HG03135 (cell line): ENCODE measurements around the gene EIF3L.
A peak's percentile ranks its signal among the peaks of the same experiment; 100 is the strongest.

ENCODE experiments used
- ATAC-seq: cut with Tn5 transposase; IDR thresholded peaks from one replicate; pipeline ENCODE4 v1.9.1; 2021; ENCODE audit warnings: mild to moderate bottlenecking, moderate library complexity; ENCODE audit not compliant: unreplicated experiment

Gene EIF3L

DNA sequence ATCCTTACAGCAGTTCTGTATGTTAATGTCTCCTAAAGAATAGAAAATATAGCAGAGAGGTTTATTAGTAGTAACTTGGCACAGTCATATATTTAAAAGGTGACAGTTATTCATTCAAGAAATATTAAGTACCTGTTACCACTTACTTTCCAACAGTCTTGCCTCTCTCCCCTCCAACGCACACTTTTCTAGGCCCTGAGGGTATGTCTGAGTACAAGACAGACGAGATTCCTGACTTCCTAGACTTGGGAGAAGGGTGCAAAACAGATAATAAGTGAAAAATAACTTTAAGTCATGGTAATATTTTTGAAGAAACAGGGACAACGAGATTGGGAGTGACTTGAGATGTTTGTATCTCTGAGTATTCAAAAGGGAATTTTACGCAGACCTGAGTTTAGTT is 1.6 kb downstream of the EIF3L start:
- ATAC-seq, result no peak

DNA sequence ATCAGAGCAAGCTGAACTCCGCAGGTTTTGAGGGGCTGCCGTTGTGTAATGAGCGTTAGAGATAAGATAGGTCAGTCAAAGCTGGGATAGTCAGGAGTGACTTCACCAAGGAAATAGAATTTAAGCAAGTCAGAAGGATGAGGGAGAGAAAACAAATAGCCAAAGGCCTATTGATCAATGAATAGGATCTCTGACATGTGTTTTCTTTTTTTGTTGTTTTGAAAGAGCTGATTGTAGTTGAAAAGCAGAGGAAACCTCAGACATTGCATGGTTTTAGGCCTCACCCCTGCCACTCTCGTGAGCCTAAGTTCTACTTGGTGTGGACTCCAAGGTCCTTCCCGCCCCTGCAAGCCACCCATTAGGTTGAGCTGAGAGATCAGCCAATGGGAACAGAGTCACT is 3.2 kb downstream of the EIF3L start:
- no peak for ATAC-seq

GRCh38 chr22:37854946-37855345 is 5.7 kb downstream of the EIF3L start:
- no peak for ATAC-seq

DNA sequence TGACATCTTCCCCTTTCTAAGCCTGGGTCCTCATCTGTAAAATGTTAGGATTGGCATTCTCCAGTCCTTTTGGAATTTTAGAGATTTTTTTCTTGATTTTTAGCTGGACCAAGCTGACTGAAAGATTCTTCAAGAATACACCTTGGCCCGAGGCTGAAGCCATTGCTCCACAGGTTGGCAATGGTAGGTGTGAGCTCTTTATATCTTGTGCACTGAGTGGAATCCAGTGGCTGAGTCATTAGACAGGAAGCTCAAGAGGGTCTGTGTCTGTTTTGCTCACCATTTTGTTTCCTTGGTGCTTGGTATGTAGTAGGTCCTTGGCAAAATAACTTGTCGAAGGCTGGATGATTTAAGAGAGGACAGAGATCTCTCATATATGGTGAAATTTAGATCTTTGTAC is 6.2 kb downstream of the EIF3L start:
- ATAC-seq, result no peak

- no peak for ATAC-seq
These were observed 11.7 kb downstream of the EIF3L start for GRCh38 chr22:37860796-37861421.

- no peak for ATAC-seq
These were observed 13.5 kb downstream of the EIF3L start for GRCh38 chr22:37862570-37863325.

GRCh38 chr22:37865510-37865909 is 16.3 kb downstream of the EIF3L start:
- ATAC-seq, result no peak

DNA sequence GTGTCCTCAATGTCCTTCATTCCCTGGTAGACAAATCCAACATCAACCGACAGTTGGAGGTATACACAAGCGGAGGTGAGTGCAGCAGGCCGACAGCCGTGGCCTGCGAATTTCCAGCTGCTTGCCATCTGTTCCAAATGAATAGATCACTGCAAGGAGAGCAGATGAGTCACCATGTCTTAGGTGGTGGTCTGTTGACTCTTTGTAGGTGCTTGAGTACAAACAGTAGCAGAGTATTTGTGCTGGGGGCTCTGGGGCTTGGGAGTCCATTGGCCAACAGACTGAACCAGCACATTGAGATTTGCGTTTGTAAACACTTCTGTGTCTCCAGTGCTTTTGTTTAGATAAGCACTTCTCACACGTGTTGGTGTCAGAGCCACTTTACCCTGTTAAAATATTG is 21.1 kb downstream of the EIF3L start:
- ATAC-seq, result no peak

GRCh38 chr22:37880668-37881440 is 31.6 kb downstream of the EIF3L start:
- ATAC-seq, result no peak

DNA sequence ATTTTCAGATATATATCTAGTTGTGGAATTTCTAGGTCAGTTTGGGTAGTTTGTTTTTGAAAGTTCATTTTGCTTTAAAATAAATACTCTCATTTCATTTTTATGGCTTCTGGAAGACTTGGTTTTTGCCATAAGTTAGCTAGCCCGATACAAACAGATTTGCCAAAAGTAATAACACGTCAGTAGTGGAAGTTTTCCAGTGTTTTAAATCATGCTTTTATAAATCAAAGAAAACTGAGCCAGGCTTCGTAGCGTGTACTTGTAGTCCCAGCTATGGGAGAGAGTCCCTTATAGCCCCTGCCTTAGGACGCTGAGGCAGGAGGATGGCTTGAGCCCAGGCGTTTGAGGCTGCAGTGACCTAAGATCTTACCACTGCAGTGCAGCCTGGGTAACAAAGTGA is 35.2 kb downstream of the EIF3L start:
- ATAC-seq, result no peak

DNA sequence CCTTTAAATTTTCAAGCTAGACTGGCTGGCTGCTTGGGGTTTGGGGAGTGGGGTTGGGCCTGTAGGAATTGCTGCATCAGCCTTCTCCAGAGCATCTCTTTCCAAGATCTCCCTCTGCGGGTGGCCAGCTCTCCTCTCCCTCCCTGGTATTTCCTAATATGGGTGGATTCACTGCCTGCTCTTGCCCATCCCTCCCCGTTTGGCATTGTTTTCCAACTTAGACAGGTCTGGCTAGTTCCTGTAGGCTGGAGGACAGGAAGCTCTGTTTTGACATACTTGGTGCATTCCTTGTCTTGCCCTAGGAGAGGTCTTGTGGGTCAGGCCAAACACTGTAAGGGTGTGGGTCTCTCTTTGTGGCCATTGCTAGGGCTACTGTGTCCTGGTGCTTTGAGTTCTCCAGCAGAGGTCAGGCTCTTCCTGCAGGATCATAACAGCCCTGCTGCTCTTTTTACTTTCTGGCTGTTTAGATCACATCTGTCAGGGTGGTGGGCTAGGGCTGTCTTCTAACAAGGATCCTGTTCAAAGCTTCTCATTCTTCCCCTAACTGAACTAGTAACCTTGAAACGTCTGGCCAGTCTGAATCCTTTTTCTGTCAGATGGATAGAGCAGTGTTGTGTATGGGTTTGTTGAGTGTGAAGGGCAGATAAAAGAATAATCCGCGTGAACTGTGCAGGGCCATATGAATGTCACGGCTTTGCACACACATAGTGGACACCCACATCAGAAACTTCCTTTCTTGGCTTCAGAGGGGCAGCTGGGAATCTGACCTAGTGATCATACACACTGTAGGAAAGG is 38.6 kb downstream of the EIF3L start:
- ATAC-seq, result no peak

DNA sequence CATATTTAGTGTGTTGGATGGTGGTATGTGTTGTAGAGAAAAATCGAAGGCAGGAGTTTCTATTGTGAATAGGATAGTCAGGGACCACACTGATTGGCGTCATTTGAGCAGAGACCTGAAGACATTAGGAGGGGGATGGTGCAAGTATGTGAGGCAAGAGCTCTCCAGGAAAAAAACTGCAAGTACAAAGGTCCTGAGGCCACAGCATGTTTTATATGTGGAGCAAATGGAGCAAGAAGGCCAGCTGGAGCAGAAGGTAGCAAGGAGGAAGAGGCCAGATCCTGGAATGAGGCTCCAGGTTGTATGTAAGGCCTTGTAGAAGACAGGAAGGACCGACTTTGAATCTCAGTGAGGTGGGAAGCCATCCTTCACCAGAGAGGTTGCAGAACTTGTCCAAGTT is 42.7 kb downstream of the EIF3L start:
- no peak for ATAC-seq

DNA sequence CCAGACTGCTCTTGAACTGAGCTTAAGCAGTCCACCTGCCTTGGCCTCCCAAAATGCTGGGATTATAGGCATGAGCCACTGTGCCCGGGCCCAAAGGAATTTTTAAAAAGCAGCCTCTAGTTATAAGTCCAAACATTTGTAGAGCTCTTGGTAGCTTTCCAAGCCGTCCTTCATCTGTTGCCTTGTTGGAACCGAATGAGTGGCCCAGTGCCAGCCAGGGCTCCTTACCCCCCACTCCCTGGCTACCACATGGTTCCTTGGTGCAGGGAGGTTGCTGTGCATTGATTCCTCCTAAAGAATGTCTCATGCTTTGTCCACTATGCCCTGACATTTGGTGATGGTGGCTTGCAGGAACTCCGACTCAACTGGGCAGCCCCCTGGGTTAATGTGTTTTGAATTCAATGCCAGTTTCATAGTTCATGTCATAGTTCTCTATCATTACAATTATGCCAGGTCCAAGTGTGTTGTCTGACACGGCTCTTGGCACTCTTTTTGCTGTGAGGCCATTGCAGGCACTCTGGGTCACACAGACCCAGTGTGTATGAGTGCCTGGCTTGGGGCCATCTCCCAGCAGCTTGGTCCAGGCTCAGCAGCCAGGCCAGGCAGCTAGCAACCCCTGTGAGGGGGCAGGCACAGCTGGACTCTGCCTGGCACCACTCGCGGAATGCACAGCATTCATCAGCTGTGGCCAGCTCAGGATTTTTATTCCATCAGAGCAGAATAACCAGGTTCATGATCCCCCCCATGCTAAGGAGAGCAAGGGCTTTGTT is 43.5 kb downstream of the EIF3L start:
- ATAC-seq, result no peak

DNA sequence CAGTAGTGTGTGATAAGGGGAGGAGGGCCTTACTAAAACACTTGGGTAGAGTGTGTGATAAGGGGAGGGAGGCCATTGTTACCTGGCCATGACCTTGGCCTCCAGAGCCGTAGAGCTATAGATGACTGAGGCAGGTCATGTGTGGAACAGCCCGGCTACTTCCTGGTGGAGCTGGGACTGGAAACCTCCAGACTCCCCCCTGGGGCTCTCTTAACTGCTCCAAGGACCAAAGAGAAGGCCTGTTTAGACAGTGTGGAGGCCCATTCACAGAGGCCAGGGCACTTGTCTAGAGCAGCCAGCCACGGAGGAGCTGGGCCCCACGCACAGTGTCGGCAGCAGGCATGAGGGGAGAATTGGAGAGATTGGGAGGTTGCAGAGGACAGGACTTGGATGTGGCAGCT is 44.4 kb downstream of the EIF3L start:
- ATAC-seq, result no peak

GRCh38 chr22:37894939-37895670 is 45.9 kb downstream of the EIF3L start:
- no peak for ATAC-seq

DNA sequence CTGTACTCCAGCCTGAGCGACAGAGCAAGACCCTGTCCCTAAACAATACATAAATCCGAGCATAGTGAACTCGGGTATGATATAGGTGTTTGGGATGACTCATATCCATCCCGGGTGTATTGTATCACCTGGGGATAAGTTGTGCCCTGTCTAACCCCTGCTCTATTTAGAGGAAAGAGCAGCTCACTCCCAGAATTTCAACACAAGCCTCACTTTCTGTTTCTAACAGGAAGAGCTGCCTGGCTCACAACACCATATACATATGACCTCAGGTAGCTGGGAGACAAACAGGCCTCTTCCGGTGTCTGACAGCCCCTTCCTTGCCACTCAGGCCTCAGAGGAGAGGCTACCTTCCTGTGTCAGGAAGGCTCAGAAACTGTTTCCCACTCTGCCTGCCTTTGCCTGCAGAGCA is 47.0 kb downstream of the EIF3L start:
- ATAC-seq, result peak; percentile 68

DNA sequence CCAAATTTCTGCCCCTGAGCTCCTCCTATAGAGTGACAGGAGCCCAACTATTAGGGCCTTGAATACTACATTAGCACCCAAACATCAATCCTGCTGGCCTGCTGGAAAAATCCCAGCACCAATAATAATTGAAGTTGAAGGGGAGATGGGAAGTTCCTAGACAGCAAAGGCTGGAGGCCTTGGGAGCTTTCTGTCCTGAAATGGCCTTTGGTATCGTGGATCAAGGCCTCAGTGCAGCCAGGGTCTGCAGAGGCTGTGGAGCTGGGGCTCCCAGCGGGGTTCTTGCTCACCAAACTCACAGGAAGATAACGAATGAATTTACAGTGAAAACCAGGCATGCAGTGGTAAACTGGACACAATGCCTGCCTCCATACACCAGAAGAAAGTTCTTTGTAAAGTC is 47.7 kb downstream of the EIF3L start:
- no peak for ATAC-seq

GRCh38 chr22:37897807-37898206 is 48.6 kb downstream of the EIF3L start:
- ATAC-seq, result no peak

DNA sequence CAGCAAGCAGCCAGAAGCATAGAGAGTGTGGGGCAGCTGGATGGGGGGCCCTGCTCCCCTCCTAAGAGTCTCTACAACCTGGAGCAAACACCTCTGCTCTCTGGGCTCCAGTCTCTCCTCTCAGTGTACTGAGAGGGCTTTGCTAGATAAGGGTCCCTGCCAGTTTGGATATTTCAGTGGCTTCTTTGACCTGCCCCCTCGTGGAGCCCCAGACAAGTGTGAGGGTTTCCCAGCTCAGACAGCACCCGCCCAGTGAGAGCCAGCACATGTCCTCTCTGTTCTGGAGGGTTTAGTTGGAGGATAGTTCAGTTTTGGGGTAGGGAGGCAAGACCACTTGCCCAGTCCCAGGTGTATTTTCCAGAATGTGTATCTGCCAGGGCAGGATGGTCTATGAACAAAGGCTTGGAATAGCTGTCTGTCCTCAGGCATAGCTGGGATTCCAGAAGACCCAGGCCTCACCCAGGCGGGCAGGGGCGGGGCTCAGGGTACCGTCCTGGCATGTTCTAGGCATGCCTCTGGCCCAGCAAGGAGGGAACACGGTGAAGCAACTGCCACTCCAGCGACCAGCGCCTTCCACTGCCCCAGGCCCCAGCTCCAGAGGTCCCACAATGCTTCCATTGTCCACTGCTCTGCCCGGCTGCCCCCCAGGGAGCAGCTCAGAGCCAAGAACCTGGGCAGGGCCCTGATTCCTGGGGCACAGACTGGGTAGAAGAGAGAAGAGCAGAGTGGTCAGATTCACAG is 49.4 kb downstream of the EIF3L start:
- ATAC-seq, result no peak
